ENCODE results near the gene CD300LB.
"Not testable (repeated sequence)": the region's sequence is repeated elsewhere in the genome, so short reads cannot be mapped to it uniquely, and the experiment has no call there.

CD300LB gene

GRCh38 chr17:74524653-74525464 is 6.4 kb downstream of the CD300LB start:
- DNase-seq: no peak

- DNase-seq: no peak
Measured at GRCh38 chr17:74523308-74523707, 8.0 kb downstream of the CD300LB start.

DNA sequence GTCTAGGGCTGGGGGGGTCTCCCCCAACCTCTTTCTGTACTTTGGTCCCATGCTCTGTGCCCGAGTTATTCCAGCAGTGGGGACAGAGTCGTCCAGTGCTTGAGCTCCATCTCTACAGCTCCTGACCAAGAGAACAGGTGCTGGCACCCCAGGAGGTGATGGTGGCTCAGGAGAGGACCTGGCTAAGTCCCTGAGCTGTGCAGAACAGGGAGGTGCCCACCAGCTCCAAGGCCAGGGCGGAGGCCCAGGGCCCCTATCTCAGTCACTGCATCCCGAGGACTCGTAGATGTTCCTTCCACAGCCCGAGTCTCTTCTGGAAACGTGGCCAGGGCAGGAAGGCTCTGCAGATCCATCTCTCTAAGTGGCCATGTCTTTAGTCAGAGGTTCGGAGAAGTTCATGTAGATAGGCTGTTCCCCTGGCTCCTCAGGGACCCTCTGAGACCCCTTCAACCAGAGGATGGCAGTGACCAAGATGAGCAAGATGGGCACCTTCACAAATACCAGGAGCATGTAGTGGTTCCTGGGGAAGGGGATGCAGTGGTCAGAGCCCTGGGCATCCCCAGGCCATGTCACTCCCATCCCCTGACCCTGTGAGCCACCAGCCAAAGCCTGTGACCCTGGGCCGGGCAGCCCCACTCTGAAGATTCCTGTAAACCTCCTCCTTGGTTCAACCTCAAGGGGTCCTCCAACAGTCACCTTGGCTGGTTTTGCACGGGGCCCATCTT is 8.7 kb downstream of the CD300LB start:
- DNase-seq: no peak

DNA sequence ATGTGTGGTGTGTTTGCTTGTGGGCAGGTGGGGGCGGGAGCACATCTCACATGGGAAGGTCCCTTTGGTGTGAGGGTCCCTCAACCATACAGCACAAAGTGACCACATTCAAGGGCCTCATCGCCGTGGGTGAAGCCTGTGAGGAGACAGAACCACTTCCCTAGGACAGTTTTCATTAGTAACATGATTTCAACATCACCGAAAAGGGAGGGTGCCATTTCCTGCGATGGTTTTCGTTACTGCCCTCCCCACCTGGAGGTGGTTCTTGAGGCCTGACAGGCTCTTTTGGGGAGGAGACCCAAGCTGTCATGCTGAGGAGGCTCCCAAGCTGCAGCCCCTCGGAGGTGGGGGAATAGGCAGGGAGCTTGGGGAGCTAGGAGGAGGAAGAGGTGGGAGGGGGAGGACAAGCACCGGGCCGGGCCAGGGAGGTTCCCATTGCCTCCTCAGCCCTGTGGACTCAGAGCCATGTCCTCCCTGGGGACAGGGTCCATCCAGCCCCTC is 9.5 kb downstream of the CD300LB start:
- DNase-seq: no peak

GRCh38 chr17:74520790-74521480 is 10.3 kb downstream of the CD300LB start:
- no peak for DNase-seq

DNA sequence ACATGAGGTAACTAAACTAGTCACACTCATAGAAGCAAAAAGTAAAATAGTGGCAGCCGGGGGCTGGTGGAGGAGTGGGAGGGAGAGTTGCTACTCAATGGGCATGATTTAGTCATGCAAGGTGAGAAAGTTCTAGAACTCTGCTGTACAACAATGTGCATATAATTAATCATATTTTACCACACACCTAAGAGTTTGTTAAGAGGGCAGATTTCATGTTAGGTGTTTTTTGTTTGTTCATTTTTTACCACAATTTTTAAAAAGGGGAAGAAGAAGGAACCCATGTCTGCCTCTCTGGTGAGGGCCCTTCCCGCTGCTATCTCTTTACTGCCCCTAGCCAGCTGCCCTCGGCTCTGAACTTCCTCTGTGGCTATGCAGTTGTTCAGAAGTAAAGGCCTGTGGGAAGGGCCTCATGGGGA is 11.2 kb downstream of the CD300LB start:
- no peak for DNase-seq

GRCh38 chr17:74518413-74518981 is 12.8 kb downstream of the CD300LB start:
- not testable (repeated sequence) for DNase-seq

DNA sequence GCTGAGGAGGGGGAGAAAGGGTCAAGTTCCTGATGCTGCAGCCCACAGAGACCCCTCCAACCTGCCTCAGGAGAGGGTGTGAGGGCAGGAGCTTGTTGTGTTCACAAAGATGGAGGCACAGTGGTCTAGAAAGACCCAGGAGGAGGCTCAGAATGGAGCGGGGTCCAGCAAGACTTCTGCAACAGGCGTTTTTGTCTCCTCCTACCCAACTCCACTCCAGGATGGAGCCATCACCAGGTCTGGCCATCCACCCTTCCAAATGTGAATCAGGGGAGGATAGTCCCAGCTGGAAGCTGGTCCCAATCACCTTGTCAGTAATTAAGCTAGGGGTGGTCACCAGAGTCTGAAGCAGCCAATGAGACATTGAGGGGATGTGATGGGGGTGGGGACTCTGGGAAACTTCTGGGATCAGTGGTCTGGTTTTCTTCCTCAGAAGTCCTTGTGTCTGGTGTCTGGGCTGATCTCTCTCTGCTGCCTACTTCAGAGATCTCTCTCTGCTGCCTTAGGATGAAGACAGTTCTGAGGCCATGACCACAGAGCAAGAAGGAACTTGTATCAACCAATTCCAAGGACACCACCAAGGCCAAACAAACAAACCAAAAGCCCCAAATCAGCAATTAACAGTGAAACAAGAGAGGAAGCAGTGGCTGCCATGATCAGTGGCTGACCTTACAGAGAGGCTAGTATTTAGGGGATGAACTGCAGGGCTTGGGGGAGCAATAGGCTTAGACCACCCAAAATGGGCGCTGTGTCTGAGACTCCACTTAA is 14.5 kb downstream of the CD300LB start:
- no peak for DNase-seq

- no peak for DNase-seq
Measured at GRCh38 chr17:74515941-74516340, 15.3 kb downstream of the CD300LB start.

DNA sequence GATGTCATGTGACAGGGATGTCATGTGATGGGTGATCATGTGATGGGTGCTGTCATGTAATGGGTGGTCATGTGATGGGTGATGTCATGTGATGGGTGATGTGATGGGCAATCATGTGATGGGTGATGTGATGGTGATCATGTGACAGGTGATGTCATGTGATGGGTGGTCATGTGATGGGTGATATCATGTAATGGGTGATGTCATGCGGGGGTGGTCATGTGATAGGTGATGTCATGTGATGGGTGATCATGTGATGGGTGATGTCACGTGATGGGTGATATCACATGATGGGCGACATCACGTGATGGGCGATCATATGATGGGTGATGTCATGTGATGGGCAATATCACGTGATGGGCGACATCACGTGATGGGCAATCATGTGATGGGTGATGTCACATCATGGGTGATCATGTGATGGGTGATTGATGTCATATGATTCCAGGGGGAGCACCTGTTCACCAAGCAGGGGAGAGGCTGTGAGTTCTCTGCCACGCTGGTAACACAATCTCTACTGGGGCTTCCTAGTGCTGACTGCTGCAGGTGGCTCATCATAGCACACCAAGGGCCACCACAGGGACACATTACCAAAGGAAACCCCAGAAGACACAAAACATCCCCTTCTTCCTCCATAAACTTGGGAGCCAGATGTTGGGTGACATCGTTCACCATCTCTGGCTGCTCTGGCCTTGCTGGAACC is 16.5 kb downstream of the CD300LB start:
- DNase-seq: no peak

GRCh38 chr17:74513987-74514631 is 17.2 kb downstream of the CD300LB start:
- DNase-seq: peak; percentile 9

DNA sequence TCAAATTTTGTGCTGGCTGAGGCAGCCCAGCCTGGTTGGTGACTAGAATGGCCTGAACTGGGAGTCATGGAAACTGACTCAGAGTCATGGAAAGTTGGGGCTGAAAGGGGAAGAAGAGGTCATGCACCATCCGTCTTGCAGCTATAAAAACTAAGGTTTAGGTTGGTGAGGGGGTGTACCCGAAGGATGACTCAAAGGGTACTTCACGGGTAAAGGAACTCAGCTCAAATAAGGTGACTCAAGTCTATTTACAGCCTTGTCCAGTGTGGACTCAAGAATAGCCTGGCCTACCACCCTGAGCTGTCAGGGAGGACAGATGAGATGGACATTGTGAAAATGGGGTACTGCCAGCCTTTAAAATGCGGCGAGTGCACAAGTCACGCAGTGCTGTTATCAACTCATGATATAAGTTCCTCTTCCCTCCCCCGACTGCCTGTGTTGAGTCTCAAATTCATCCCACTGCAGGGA is 18.6 kb downstream of the CD300LB start:
- no peak for DNase-seq

DNA sequence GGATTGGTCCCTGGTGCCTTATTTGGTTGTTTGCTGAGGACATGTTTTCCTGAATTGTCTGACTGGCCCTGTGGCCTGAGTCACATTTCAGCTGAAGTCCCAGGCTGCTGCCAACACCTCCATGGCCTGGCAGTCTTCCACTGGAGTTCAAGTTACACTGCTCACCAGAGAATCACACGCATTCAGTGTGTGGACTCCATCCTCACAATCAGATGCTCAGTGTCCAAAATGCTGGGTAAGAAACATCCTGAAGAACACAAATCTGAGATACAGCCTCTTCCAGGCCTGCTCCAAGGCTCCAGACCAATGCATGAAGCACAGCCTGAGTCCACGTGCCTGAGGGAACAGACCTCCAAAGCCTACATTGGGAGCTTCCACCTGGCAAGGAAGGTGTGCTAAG is 19.2 kb downstream of the CD300LB start:
- no peak for DNase-seq

- DNase-seq: no peak
Measured at GRCh38 chr17:74508156-74508555, 23.1 kb downstream of the CD300LB start.

DNA sequence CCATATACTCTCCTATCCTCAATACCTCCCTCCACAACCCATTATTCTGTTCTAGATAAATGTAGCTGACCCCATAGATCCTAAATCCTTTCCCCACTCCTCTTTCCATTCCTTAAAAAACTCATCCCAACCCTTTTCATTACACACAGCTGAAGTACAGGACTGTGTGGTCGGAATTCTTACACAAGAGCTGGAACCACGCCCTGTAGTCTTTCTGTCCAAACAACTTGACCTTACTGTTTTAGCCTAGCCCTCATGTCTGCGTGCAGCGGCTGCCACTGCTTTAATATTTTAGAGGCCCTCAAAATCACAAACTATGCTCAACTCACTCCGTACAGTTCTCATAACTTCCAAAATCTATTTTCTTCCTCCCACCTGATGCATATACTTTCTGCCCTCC is 27.3 kb downstream of the CD300LB start:
- DNase-seq: not testable (repeated sequence)

GRCh38 chr17:74502861-74503260 is 28.4 kb downstream of the CD300LB start:
- DNase-seq: no peak

DNA sequence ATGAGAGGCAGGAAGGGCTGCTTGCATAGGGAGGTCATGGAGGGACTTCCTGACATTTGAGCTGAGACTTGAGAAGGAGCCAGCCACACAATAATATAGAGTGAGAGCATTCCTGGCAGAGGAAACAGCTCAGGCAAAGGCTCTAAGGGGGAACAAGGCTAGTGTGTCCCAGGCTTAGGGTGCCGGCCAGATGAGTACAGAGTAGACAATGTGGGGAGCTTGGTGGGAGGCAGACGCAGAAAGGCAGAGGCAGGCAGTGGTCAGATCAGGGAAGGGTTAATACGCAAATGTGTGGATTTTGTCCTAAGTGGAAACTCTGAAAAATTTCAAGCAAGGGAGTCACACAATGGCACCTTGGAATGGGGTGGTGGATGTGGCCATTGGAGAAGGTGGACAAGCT is 31.3 kb downstream of the CD300LB start:
- no peak for DNase-seq

- DNase-seq: no peak
Measured at GRCh38 chr17:74497471-74497870, 33.8 kb downstream of the CD300LB start.

DNA sequence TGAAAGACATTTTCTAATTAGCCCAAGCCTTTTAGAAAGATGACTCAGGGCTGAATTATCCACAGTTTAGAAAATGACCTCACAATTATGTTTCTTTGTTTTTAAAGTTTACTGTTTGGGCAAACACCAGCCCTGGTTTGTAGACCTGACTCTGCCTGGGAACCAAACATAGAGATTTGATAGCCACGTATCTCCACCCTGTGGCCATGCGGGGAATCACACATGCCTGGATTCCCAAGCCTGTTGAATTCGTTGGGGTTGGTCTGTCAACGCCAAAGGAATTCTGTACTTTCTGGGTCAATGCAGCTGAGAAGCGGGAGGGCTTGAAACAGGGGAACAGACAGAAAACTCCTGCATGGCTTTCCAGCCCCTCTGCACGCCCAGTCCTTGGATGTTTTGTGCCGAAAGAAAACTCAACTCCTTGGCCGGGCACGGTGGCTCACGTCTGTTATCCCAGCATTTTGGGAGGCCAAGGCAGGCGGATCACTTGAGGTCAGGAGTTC is 37.9 kb downstream of the CD300LB start:
- DNase-seq: peak; percentile 54

DNA sequence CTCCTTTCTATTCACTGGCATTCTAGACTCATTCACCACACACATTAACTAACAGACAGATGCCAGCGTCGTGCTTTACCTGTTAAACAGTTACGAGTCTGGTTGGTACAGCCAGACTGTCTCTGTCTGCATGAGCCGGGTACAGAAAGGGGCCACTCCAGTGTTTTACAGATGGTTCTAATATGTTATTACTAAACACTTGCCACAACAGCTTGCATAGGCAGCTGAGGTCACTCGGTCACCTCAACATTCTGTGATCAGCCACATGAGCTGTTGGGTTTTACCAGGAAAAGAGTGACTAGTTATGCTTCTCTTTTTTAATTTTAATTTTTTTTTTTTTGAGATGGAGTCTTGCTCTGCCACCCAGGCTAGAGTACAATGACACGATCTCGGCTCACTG is 39.6 kb downstream of the CD300LB start:
- DNase-seq: no peak

- no peak for DNase-seq
Measured at GRCh38 chr17:74490716-74491115, 40.6 kb downstream of the CD300LB start.

Data from activated effector memory CD4-positive, alpha-beta T cell treated with Interleukin-2 at 50 U/mL for 16 hours (primary cell).